Measurements from ENCODE around the gene IL5RA. TPM values are rescaled to one million over a fixed set of nuclear protein-coding genes. Genes with fewer than 3 reads are reported as not detected.

IL5RA gene
- total RNA-seq, 1 experiment from 2014 or later, result not detected

DNA sequence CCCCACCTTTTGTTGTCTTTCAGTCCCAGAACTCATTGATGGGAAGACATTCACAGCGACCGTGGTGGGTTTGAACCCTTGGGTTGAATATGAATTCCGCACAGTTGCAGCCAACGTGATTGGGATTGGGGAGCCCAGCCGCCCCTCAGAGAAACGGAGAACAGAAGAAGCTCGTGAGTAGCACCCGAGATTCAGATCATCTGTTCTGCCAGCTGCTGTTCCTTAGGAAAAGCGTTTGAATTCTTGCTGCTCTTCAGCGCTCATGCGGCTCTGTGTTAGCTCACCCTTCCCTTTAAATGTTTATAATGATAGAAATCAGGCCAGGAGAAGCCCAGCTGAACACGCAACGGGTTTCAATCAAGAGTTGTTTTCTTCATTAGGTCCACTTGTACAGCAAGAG lies 73.0 kb downstream of the IL5RA start:
- no TSS peak for BruUV-seq (replicated peaks)
- ChIA-PET POLR2A (no interaction called here), RAD21 (ENCODE audit: low non-redundant PET in 1 of 2, low total read pairs in 2 of 2, uncharacterized antibody in 2 of 2, unreplicated experiment in 2 of 2) (no interaction called here), CTCF (no interaction called here)
- DNase-seq (ENCODE audit: low read depth, low spot score), result no peak
- intact Hi-C loops (cut with micrococcal nuclease), result no loop called here
- Histone ChIP-seq H3K4me2 (ENCODE audit: low read length) (no peak overlapping the region), H3K36me3 (ENCODE audit: control insufficient read depth in 1 of 2, insufficient read depth in 2 of 2, low read length in 2 of 2) (no peaks in the 10 kb centered on the region), H3K9ac (ENCODE audit: low read length) (no peak overlapping the region), H3K79me2 (ENCODE audit: insufficient read depth, low read length) (no peaks in the 10 kb centered on the region), H4K20me1 (ENCODE audit: insufficient read depth) (no peaks in the 10 kb centered on the region), H2AFZ (ENCODE audit: low read depth, low read length, poor library complexity, severe bottlenecking) (no peak overlapping the region), H3K4me3 (replicated peaks in 1 of 2; ENCODE audit: low read depth in 1 of 2, low read length in 2 of 2) (no peak overlapping the region), H3K27ac (ENCODE audit: low read depth, low read length) (no peak overlapping the region), H3K9me2 (ENCODE audit: insufficient read depth) (no peaks in the 10 kb centered on the region), H3K27me3 (ENCODE audit: insufficient read depth, low read length) (peaks cover 4% of the 10 kb centered on the region; the same call in 1 of the 2 replicates), H3K4me1 (ENCODE audit: control insufficient read depth in 1 of 2, insufficient read depth in 2 of 2, low read length in 2 of 2) (no peaks in the 10 kb centered on the region), H3K9me3 (ENCODE audit: control insufficient read depth in 1 of 2, insufficient read depth in 1 of 2, low read depth in 1 of 2, low read length in 2 of 2) (no peaks in the 10 kb centered on the region)
- ATAC-seq, result no peak
- TF ChIP-seq EZH2phosphoT487 (IDR thresholded peaks at IDR 0.05; ENCODE audit: borderline replicate concordance), result no peak
- TF ChIP-seq EGR1 (IDR thresholded peaks at IDR 0.05; ENCODE audit: low read depth), result no peak
- TF ChIP-seq JUND (IDR thresholded peaks at IDR 0.05), result no peak
- TF ChIP-seq ZFX (IDR thresholded peaks at IDR 0.05), result no peak
- TF ChIP-seq SRF (IDR thresholded peaks at IDR 0.05; ENCODE audit: low read depth), result no peak

DNA sequence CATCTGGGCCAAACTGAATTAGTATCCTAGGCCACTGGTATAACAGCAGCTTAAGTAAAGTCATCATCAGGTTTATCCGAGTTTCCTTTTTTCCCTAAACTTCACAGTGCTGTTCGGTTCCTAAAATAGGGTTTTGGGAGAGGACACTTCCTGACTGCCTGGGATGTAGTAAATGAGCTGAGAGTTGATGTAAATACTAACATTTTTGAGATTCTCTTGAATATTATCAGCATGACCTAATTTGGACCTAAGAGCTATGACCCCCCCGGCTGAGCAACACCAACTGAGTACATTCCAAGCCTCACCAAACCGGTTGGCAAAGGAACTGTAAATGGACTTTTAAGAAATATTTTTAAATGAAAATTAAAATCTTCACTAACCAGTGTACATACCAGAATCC lies 78.8 kb downstream of the IL5RA start:
- Histone ChIP-seq H3K9me3 (ENCODE audit: control insufficient read depth in 1 of 2, insufficient read depth in 1 of 2, low read depth in 1 of 2, low read length in 2 of 2) (no peaks in the 10 kb centered on the region), H4K20me1 (ENCODE audit: insufficient read depth) (no peaks in the 10 kb centered on the region), H3K27ac (ENCODE audit: low read depth, low read length) (no peak overlapping the region), H3K4me2 (ENCODE audit: low read length) (no peak overlapping the region), H3K9ac (ENCODE audit: low read length) (no peak overlapping the region), H3K4me1 (ENCODE audit: control insufficient read depth in 1 of 2, insufficient read depth in 2 of 2, low read length in 2 of 2) (no peaks in the 10 kb centered on the region), H3K9me2 (ENCODE audit: insufficient read depth) (no peaks in the 10 kb centered on the region), H3K79me2 (ENCODE audit: insufficient read depth, low read length) (no peaks in the 10 kb centered on the region), H3K27me3 (ENCODE audit: insufficient read depth, low read length) (peaks cover 4% of the 10 kb centered on the region; the same call in 1 of the 2 replicates), H3K4me3 (replicated peaks in 1 of 2; ENCODE audit: low read depth in 1 of 2, low read length in 2 of 2) (no peak overlapping the region), H2AFZ (ENCODE audit: low read depth, low read length, poor library complexity, severe bottlenecking) (no peak overlapping the region), H3K36me3 (ENCODE audit: control insufficient read depth in 1 of 2, insufficient read depth in 2 of 2, low read length in 2 of 2) (no peaks in the 10 kb centered on the region)
- ChIA-PET CTCF (no interaction called here), RAD21 (ENCODE audit: low non-redundant PET in 1 of 2, low total read pairs in 2 of 2, uncharacterized antibody in 2 of 2, unreplicated experiment in 2 of 2) (no interaction called here), POLR2A (no interaction called here)
- TF ChIP-seq CEBPB (IDR thresholded peaks at IDR 0.05; ENCODE audit: low read depth) (no peak), POLR2AphosphoS5 (IDR thresholded peaks at IDR 0.05; ENCODE audit: low read depth, low read length) (no peak), CBX3 (IDR thresholded peaks at IDR 0.05; ENCODE audit: low read depth) (no peak), SRF (IDR thresholded peaks at IDR 0.05; ENCODE audit: low read depth) (no peak)
- BruUV-seq (replicated peaks), result no TSS peak
- intact Hi-C loops (cut with micrococcal nuclease), result no loop called here
- DNase-seq (ENCODE audit: low read depth, low spot score) (no peak), ATAC-seq (no peak)
